HG03378 (cell line): Measurements from ENCODE around the gene NOC2L.

Experiments used
- ATAC-seq: cut with Tn5 transposase; IDR thresholded peaks from one replicate; pipeline ENCODE4 v1.9.1; 2021; ENCODE audit warnings: mild to moderate bottlenecking, moderate library complexity; ENCODE audit not compliant: unreplicated experiment

NOC2L gene

DNA sequence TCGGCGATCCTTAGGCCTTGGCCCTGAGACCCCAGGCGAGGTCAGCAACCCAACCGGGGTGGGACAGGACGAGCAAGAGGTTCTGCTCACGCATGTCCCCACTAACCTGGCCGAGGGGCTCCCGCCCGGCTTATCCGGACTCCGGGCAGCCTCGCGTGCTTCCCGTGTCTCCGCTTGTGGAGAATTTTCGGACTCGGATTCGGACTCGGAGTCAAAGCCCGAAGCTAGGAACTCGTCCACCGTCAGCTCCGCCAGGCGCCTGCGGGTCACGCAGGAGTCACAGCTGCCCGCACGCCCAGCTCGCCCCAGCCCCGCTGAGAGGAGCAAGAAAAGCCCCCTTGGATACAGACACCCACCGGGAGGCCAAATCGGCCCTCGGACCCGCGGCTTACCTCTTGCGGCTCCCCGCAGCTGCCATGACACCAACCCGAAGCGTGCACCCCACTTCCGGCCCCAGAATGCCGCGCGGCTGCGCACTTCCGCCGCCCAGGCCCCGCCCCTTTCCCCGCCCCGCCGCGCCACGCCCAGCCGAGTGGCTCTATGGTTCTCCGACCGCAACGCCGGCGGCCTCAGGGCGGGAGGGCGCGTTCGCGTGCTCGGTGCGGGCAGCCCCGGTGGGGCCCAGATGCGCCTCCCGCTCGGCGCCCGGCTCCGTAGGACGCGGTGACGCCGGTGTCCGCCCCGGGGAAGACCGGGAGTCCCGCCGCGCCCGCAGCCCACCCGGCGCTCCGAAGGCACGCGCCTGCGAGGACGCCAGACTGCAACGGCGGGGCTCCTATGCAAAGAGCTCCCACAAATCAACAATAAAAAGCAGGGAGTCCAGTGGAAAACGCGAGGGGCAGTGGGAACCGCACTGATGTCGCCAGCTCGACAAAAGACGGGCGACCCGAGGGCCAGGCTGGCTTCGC, at the start of gene NOC2L:
Gene NOC2L, minus strand, starts transcription at position 434 of the 908 bp plus-strand sequence. Its CDS starts 16 bp downstream, at position 418.
- peak; percentile 50 for ATAC-seq

DNA sequence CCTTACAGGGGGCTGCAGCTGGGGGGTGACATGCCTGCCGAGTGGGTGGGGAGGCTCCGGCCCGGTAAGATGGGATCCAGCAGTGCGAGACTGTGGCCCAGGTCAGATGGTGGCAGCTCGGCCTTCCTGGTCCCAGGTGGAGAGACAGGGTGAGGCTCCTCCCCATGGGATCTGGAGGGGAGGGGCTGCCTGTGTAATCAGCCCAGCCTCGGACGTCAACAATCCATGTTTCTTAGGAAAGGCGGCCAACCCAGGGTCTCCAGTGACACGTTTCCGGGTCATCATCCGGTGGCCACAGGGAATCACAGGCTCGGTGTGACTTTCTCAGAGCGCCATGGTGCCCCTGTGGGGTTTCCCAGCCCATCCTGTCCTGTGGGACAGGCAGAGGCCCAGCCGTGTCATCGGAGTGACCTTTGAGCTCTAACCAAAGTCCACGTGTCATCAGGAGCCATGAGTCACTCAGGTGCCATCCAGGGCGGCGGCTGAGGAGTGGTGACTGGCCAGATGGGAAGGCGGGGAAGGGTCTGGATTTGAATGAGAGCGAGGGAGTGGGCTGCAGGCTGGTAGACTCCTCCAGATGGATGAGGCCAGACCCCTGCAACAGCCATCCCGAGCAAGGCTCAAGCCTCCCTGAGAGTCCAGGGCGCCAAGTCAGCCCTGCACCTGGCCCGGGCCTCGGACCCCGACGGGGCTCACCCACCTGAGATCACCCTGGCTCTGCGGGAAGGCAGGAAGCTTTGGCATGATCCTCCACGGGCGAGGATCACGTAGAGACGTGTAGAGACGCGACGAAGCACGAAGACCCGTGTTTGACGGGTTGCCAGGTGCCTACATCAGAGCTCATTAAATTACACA, 47.5 kb upstream of the NOC2L start:
- no peak for ATAC-seq

DNA sequence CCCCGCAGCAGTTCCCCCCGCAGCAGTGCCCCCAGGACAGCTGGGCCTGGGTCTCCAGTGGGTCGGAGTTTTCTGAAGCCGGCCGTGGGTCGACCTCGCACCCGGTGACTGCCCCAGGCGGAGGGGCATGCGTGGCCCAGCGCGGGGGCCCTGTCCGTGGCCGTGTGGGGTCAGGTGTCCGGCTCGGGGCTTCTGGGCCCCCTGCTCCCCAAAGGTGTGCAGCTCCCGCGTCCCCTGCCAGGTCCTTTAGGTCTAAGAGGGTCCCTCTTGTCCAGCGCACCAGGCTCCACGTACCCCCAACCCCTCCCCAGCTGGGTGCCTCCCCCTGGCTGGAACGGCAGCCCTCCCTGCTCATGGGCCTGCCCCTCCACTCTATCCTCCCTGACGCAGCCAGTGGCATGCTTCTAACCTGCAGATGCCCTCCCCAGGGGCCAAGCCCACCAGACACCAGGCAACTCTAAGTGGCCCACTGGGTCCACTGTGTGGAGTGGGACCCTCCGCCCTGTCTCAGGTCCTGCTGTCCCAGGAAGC, 46.8 kb upstream of the NOC2L start:
- no peak for ATAC-seq

DNA sequence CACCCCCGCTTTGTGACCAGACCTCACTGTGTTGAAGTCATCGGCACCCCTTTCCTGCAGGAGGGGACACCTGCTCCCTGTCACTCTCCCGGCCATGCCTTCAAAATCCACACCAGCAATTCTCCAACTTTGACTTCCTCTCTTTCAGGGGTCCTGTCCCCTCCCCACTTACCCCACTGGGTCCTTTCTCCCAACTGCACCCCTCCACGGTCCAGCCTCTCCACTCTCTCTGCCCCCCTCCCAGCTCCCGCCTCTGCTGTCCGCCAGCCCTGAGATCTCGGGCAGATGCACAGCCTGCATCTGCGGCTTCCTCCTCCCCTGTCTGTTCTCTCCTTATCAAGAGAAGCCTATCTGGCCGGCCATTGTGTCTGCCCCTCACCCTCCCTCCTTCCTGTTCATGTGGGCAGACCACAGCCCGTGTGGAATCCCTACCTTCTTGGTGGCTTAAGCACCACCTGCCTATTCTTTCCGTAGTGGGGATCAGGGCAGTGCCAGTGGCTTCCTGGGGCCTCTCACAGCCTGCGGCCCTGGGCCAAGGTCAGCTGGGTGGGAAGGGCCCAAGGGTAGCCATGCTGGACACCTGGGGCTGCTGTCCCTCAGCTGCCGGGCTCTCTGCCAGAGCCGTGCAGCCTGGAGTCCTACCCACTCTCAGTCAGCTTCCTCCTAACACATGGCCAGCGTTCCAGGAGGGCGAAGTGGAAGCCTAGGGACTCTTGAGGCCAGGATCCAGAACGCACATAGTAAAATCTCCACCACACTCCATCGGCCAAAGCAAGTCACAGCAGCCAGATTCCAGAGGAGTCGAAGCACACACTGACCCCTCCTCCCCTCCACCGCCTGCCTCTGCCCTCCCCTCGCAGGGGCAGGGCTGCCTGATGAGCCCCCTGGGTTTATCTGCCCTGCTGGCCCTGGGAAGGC, 46.0 kb upstream of the NOC2L start:
- ATAC-seq: no peak

DNA sequence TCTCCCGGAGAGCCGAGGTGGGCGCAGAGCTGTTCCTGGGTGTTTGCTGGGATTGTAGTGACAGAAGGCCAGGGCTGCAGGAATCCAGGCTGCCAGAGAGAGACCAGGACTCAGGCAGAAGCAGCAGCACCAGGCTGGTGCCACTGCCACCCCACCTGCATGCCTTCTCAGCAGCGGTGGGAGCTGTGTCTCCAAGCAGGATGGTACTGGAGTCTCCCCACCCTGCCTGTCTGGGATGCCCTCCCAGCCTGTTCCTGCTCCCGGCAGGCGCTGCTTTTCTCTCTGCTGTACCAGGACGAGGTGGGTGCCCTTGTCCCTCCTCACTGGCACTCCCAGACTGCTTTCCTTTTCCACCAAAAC, 45.3 kb upstream of the NOC2L start:
- ATAC-seq: no peak

DNA sequence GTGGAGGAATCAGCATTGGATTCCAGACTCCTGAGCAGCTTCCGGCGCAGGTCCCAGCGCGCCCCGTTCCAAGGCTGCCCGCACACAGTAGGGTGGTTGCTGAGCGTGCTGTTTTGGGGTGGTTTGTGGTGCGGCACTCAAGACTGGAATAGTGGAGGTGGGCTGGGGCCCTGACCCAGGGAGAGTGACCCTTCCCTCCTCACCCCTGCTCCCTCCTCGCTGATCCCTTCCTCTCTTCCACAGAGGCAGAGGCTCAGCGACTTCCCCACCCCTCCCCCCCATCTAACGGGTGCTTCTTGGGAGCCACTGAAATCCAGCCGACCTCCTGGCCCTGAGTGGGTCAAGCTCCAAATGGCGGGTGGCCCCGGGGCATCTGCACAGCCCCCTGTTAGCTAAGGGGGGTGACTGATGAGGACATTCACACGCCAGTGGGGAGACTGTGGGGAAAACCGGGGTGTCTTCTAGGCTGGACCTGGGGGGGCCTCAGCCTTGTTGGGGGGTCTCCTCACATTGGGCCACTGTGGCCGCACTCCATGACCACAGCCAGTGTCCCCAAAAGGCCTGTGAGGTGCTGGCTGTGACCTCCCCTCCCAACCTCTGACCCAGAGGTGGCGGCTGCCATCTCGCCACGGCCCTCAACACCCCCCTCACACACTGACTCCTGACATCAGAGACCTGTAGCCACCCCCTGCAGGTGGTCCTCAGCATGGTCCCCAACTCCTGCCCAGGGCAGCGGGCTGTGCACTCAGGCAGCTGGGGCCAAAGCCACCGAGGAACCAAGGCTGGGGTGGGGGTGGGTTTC, 44.8 kb upstream of the NOC2L start:
- no peak for ATAC-seq

DNA sequence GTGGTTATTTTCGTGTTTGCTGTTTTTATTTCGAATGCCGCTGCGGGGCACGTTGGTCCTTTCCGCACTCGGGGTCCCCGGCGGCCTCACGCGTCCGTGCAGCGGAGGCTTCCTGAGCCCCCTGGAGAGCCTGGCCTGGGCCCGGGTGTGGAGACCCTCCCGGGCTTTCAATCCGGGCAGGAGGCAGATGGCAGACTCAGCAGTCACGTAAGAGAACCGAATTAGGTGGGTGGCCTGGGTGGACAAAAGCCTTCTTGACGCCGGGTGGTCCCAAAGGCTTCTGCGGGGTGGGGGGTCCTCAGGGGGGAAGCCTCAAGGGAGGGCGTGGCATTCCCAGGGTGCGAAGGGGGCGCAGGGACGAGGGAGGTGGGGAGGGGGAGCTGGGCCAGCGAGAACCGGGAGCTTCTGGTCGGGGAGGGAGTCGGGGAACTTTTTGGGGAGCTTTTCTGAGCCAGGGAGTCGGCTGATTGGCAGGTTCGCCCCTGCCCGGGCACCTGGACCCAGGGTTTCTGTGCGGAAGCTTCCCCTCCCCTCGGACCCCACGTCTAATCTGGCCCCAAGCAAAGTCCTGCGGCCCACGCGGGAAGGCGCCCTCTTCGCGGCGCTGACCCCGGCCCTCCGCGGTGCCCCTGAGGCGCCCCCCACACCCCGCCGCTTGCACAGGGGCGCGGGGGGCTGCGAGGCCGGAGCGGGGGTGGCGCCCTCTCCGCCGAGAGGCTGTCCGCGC, 42.2 kb upstream of the NOC2L start:
- no peak for ATAC-seq

DNA sequence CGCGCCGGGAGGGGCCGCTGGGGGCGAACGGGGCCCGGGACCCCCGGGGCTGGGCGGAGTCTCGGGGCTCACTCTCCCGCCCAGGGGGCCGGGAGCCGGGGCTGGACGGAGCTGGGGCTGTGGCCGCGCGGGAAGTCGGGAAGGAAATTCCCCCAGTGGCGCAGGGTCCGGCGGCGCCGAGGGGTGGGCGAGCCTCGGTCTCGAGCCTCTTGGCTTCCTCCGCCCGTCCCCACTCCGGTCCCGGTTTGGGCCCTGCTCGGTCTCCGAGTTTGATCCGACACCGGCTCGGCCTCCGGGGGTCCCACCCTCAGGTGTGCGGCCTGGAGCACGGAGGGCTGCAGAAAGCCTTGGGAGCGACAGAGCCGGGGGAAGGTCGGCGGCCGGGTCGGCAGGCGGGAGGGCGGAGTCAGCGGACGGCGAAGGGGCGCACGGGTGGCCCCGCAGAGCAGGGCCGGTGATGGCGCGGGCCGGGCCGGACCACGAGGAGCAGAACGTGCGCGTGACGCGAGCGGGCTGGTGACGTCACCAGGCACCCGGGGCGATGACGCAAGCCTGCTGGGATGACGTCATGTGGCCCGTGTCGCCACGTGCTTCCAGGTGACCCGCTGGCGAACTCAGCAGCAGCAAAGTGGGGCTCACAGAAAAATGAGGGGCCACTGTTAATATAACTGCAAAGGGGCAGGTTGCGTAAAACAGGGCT, 41.5 kb upstream of the NOC2L start:
- no peak for ATAC-seq

DNA sequence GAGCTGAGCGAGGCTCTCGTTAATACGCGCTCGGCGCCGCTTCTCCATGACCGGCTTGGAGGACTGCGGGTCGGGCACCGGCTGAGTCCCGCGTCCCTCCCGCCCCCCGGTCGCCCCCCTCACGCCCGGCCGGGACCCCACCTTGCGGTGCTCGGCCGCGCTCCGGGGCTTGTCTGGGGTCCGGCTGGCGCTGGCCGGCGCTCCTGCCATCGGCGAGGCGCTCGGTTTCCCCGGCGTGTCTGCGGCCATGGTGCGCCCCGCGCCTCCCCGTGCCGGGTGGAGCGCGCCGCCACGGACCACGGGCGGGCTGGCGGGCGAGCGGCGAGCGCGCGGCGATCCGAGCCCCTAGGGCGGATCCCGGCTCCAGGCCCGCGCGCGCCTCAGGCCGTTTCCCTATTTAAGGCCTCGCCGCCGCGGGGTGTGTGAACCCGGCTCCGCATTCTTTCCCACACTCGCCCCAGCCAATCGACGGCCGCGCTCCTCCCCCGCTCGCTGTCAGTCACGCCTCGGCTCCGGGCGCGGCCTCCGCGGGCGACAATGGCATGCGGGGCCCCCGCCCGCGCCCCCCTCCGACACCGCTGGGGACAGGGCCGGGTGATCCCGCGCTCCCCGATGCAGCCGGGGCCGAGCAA, 40.8 kb upstream of the NOC2L start, which contains the start of gene HES4:
Gene HES4, minus strand, starts transcription at position 373 of the 632 bp plus-strand sequence. Its CDS starts 124 bp downstream, at position 249.
- ATAC-seq: no peak

DNA sequence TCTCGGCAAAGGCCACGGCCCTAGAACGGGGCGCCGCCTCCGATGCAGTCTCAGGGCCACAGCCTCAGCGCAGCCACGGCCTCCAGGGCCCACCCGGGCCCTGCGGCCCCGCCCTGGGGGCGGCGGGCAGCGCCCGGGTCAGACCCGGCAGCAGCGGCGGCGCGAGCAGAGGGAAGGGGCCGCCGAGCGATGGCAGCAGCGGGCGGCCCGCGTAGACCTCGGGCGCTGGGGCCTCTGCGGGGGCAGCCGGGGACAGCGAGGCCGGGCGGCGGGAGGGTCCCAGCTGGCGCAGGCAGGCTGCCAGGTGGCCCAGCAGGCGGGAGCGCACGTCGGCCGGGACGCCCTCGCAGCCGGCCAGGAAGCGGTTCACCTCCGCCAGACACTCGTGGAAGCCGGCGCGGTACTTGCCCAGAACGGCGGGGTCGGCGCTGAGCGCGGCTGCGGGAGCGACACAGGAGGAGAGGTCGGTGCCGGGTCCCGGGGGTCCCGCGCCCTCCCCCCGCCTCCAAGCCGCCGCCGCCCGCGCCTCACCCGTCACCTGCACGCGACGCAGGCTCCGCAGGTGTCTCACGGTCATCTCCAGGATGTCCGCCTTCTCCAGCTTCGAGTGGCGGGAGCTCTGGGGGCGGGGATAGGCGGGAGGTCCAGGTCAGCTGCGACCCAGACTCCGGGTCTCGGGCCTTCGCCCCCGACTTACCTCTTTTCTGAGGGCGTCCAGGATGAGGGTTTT, 40.1 kb upstream of the NOC2L start:
- ATAC-seq: no peak

DNA sequence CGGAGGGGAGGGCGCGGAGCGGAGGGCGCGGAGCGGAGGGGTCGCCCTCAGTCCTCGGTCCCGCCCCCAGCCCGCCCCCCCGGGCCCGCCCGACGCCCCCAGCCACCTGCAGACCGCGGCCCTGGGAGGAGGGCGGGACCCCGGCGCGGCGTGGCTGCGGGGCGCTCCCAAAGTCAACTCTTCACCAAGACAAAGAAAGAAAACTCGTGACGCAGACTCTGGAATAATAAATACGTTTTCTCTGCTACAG, 39.6 kb upstream of the NOC2L start:
- ATAC-seq: no peak

DNA sequence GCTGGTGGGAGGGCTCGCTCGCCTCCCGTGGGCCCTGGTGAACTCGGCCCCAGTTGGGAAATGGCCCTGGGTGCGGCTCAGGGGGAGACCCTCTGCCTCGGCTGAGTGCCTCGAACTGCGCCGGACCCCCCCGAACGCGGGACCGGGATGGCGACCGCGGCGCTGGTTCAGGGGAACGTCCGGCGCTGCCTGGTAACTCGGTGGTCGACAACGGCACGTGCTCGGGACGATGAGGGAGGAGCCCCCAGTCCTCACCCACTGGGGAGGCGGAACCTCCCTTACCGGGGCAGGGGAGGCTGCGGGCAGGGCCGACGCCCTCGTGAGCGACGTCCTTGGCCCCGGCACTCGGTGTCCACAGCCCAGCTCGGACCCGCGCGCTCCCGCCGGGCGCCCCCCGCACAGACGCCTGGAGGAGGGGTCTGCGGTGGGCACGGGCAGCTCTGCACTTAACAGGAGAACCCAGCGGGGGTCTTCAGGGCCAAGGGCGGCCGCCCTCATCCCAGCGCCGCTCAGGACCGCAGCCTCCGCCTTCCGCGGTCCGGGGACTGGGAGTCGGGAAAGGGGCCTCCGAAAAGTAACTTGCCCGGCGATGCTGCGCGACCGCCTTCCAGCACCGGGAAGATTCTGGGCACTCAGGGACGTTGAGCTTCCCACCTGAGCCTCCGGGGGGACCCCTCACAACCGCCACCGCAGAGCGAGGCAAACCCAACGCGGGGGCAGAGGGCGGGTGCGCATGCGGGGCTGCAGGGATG, 39.1 kb upstream of the NOC2L start:
- ATAC-seq: no peak

DNA sequence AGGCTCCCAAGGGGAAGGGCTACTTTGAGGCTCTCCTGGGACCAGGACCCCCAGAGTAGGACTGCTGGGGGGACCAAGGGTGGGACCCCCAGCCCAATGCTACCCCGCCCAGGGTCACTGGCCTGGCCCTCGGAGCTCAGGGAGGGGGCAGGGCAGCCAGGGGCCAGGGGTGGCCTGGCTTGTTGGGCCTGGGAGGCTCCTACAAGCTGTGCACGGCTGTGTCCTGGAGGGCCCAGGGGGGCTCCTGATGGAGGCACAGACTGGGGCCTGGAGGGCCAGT, 38.6 kb upstream of the NOC2L start:
- no peak for ATAC-seq

DNA sequence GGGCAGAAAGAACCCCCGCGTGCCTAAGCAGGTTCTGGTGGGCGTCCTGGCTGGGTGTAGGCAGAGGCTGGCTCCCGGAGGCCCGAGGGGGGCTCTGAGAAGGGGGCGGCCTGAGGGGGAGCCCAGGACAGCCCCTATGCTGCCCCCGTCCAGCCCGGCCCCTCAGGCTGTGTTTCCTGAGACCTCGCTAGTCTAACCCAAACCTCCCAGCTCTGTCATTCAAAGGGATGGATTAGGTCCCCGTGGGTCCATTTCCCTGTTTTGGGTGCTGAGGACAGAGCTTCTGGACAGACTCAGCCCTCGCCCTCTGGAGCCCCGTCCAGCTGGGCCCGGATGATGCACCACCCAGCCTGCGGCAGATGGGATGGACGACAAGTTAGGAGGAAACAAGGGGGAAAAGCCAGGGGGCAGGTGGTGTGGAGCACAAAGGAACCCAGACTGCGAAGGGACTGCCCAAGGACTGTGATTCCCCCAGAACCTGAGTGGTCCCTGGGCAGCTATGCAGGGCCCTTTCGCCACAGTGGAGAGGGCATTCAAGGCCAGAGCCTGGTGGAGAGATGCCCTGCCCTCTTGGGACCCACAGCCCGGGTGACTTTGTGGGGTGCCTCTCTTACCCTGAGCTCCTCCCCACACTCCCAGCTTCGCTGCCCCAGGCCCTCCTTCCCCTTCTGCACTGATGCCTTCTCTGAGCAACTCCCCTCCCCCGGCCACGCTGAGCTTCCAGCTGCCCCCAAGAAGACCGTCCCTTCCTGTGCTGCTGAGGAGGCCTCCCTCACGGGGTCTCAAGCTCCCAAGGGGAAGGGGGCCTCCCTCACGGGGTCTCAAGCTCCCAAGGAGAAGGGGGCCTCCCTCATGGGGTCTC, 38.0 kb upstream of the NOC2L start:
- ATAC-seq: no peak

DNA sequence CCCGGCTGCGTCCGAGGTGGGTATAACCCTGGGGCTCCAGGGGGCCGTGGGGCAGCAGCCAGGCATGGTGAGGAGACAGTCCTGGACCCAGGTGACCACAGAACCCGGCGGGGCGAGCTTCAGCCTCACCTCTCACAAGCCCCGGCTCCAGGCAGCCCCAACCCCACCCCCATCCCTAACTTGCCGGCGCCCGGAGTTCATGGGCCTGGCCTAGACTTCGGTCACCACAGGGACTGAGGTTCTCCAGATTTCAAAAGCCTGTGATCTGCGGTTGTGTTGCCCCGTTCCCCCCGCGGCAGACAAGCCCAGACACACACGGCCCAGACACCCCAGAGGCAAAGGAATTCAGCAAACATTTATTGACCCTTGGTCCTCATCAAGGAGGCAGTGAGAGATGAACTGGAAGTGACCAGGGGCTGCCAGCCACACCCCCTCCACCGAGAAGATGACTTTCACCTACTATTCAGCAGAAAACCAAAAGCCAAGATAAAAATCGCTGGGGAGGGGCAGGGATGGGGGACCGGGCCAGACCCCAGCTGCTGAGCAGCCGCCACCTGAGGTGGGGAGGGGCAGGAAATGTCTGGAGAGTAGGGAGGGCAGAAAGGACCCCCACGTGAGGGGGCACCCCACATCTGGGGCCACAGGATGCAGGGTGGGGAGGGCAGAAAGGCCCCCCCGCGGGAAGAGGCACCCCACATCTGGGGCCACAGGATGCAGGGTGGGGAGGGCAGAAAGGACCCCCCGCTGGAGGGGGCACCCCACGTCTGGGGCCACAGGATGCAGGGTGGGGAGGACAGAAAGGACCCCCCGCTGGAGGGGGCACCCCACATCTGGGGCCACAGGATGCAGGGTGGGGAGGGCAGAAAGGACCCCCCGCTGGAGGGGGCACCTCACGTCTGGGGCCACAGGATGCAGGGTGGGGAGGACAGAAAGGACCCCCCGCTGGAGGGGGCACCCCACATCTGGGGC, 36.9 kb upstream of the NOC2L start:
- no peak for ATAC-seq
